Measurements from ENCODE around the gene ATP5MC3. TPM values are rescaled to one million over a fixed set of nuclear protein-coding genes. Genes with fewer than 3 reads are reported as not detected.
A peak's percentile ranks its signal among the peaks of the same experiment; 100 is the strongest.

ATP5MC3 gene
- total and polyA plus RNA-seq, 2 of the 13 experiments (the other 11 are each of a cell fraction or from before 2014, with no cell fraction given) = 676 to 1,007 TPM

GRCh38 chr2:175143678-175144077 lies 37.8 kb downstream of the ATP5MC3 start:
- peak; percentile 88 for ATAC-seq
- H3K4me1 ChIP-seq (ENCODE audit: insufficient read depth, low read length) = peaks cover 19% of the 10 kb centered on the region
- CTCF ChIA-PET (ENCODE audit: low intra/inter-chr PET ratio, low total read pairs) = no interaction called here
- intact Hi-C loops (cut with micrococcal nuclease; ENCODE audit: unreplicated experiment) (no loop called here), in situ Hi-C loops (cut with HindIII; ENCODE audit: extremely low pct_ligation_motif_present, low pct_unique_long_range_greater_than_20kb) (no loop called here)
- H2AFZ ChIP-seq (ENCODE audit: low read length) = no peak overlapping the region
- no peaks in the 10 kb centered on the region for H3K27me3 ChIP-seq (ENCODE audit: control insufficient read depth in 1 of 2, insufficient read depth in 2 of 2, low read length in 2 of 2)
- H3K4me3 ChIP-seq (replicated peaks in 1 of 3; ENCODE audit: insufficient read depth in 1 of 3, low read depth in 2 of 3, low read length in 3 of 3) = no peak overlapping the region
- peaks cover 9 to 33% of the 10 kb centered on the region in 2 experiments for H3K36me3 ChIP-seq (replicated peaks in 1 of 2; ENCODE audit: control insufficient read depth in 1 of 2, insufficient read depth in 2 of 2, low read length in 2 of 2)
- 78% methylated on average over 2 of the region's 2 CpGs for WGBS (ENCODE audit: low lambda C conversion rate)
- no TSS peak for BruUV-seq (replicated peaks)
- H3K79me2 ChIP-seq (ENCODE audit: insufficient read depth, low read length) = peaks cover 89% of the 10 kb centered on the region
- H3K27ac ChIP-seq (ENCODE audit: extremely low read length, insufficient read depth, low read length) = peak overlapping the region; percentile 5
- no peak overlapping the region for H3K9ac ChIP-seq (ENCODE audit: insufficient read depth, low read depth, low read length)
- no peak overlapping the region for H3K4me2 ChIP-seq (ENCODE audit: low read depth, low read length)
- H4K20me1 ChIP-seq (ENCODE audit: insufficient read depth, low read length) = peaks cover 37% of the 10 kb centered on the region
- POLR2A ChIA-PET = interaction anchor here (0.6 to 1.5 kb wide), 2 partner anchors 23 to 25 kb away, joined by 3 to 5 read pairs; no protein-coding TSS in a partner anchor
- DNase-seq (ENCODE audit: low spot score) = peak; percentile 38
- H3K9me3 ChIP-seq (ENCODE audit: low read length) = no peaks in the 10 kb centered on the region
- no peak for FAIRE-seq
- TF ChIP-seq ZNF777 (CRISPR knock-in tag; IDR thresholded peaks at IDR 0.05) = no peak
- TF ChIP-seq ZNF501 (CRISPR knock-in tag; IDR thresholded peaks at IDR 0.05) = 0 out of 2 replicates have a peak, but pooled peaks have one; percentile 16
- TF ChIP-seq SIX1 (CRISPR knock-in tag; IDR thresholded peaks at IDR 0.05; ENCODE audit: borderline replicate concordance) = 0 out of 2 replicates have a peak, but pooled peaks have one; percentile 10
- peak; percentile 67; the same call in 1 of the 2 replicates for TF ChIP-seq CEBPB (IDR thresholded peaks at IDR 0.05; ENCODE audit: borderline replicate concordance, low read depth, low read length)
- no peak for TF ChIP-seq HDAC1 (CRISPR knock-in tag; IDR thresholded peaks at IDR 0.05)
- TF ChIP-seq, protein P1, sequence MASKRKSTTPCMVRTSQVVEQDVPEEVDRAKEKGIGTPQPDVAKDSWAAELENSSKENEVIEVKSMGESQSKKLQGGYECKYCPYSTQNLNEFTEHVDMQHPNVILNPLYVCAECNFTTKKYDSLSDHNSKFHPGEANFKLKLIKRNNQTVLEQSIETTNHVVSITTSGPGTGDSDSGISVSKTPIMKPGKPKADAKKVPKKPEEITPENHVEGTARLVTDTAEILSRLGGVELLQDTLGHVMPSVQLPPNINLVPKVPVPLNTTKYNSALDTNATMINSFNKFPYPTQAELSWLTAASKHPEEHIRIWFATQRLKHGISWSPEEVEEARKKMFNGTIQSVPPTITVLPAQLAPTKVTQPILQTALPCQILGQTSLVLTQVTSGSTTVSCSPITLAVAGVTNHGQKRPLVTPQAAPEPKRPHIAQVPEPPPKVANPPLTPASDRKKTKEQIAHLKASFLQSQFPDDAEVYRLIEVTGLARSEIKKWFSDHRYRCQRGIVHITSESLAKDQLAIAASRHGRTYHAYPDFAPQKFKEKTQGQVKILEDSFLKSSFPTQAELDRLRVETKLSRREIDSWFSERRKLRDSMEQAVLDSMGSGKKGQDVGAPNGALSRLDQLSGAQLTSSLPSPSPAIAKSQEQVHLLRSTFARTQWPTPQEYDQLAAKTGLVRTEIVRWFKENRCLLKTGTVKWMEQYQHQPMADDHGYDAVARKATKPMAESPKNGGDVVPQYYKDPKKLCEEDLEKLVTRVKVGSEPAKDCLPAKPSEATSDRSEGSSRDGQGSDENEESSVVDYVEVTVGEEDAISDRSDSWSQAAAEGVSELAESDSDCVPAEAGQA (IDR thresholded peaks at IDR 0.05; ENCODE audit: low read depth) = no peak
- TF ChIP-seq, protein P1 (CRISPR knock-in tag; IDR thresholded peaks at IDR 0.05; ENCODE audit: borderline replicate concordance) = no peak
- 0 out of 2 replicates have a peak, but pooled peaks have one; percentile 55 for TF ChIP-seq ZNF770 (CRISPR knock-in tag; IDR thresholded peaks at IDR 0.05)
- TF ChIP-seq CEBPG (CRISPR knock-in tag; IDR thresholded peaks at IDR 0.05) = peak; percentile 77
- 0 out of 2 replicates have a peak, but pooled peaks have one; percentile 10 for TF ChIP-seq SAP130 (CRISPR knock-in tag; IDR thresholded peaks at IDR 0.05; ENCODE audit: low read depth)
- no peak for TF ChIP-seq ZNF788 (CRISPR knock-in tag; IDR thresholded peaks at IDR 0.05; ENCODE audit: borderline replicate concordance)
- TF ChIP-seq ZMYM4 (CRISPR knock-in tag; IDR thresholded peaks at IDR 0.05) = peak; percentile 62
- no peak for TF ChIP-seq GABPA (IDR thresholded peaks at IDR 0.05; ENCODE audit: low read depth, low read length)
- no peak for TF ChIP-seq GABPA (CRISPR knock-in tag; IDR thresholded peaks at IDR 0.05; ENCODE audit: low read depth)
- TF ChIP-seq MAFK (conservative IDR thresholded peaks at IDR 0.05 in 1 of 2, IDR thresholded peaks at IDR 0.05 in 1 of 2; ENCODE audit: low read length in 2 of 2) = no peak
- no peak for TF ChIP-seq ZNF263 (CRISPR knock-in tag; IDR thresholded peaks at IDR 0.05)
